ENCODE data around the gene CYP26A1. TPM values are rescaled to one million over a fixed set of nuclear protein-coding genes. Genes with fewer than 3 reads are reported as not detected.

Gene CYP26A1
- total RNA-seq, 2 experiments from 2014 or later = 0.31 TPM; not detected in 1

- Mint-ChIP-seq H3K4me1 (peaks cover 6% of the 10 kb centered on the region), H3K27ac (no peak overlapping the region), H3K36me3 (no peaks in the 10 kb centered on the region), H3K9me3 (no peaks in the 10 kb centered on the region), H3K27me3 (peaks cover 38% of the 10 kb centered on the region), H3K4me3 (peak overlapping the region; percentile 3)
- DNase-seq (peak; percentile 53), ATAC-seq (ENCODE audit: low read depth) (peak; percentile 47)
- POLR2A ChIA-PET = interaction anchor here (0.6 kb wide), 1 partner anchor 314 kb away, joined by 4 read pairs; no protein-coding TSS in a partner anchor
Measured at GRCh38 chr10:93080350-93081046, 6.8 kb downstream of the CYP26A1 start.

- no peaks in the 10 kb centered on the region for H3K9me3 Mint-ChIP-seq
- peaks cover 2% of the 10 kb centered on the region for H3K4me1 Mint-ChIP-seq
- no peaks in the 10 kb centered on the region for H3K36me3 Mint-ChIP-seq
- DNase-seq (no peak), ATAC-seq (ENCODE audit: low read depth) (no peak)
- POLR2A ChIA-PET = no interaction called here
- H3K4me3 Mint-ChIP-seq = no peak overlapping the region
- no peak overlapping the region for H3K27ac Mint-ChIP-seq
- peaks cover 31% of the 10 kb centered on the region for H3K27me3 Mint-ChIP-seq
Measured at GRCh38 chr10:93081318-93081717, 7.6 kb downstream of the CYP26A1 start.

- ATAC-seq (ENCODE audit: low read depth) (no peak), DNase-seq (no peak)
- Mint-ChIP-seq H3K36me3 (no peaks in the 10 kb centered on the region), H3K4me3 (no peak overlapping the region), H3K27ac (no peak overlapping the region), H3K27me3 (peaks cover 27% of the 10 kb centered on the region), H3K4me1 (peaks cover 2% of the 10 kb centered on the region), H3K9me3 (no peaks in the 10 kb centered on the region)
- POLR2A ChIA-PET = no interaction called here
Measured at GRCh38 chr10:93081834-93082233, 8.1 kb downstream of the CYP26A1 start.

GRCh38 chr10:93083743-93084539, 10.2 kb downstream of the CYP26A1 start:
- H3K4me3 Mint-ChIP-seq = no peak overlapping the region
- DNase-seq (no peak), ATAC-seq (ENCODE audit: low read depth) (no peak)
- H3K9me3 Mint-ChIP-seq = no peaks in the 10 kb centered on the region
- no peak overlapping the region for H3K27ac Mint-ChIP-seq
- H3K4me1 Mint-ChIP-seq = peaks cover 2% of the 10 kb centered on the region
- H3K36me3 Mint-ChIP-seq = no peaks in the 10 kb centered on the region
- POLR2A ChIA-PET = no interaction called here
- H3K27me3 Mint-ChIP-seq = peaks cover 19% of the 10 kb centered on the region

GRCh38 chr10:93085272-93085859, 11.7 kb downstream of the CYP26A1 start:
- no peak for ATAC-seq (ENCODE audit: low read depth)
- H3K27me3 Mint-ChIP-seq = peaks cover 11% of the 10 kb centered on the region
- H3K36me3 Mint-ChIP-seq = no peaks in the 10 kb centered on the region
- DNase-seq = no peak
- no peak overlapping the region for H3K27ac Mint-ChIP-seq
- H3K4me1 Mint-ChIP-seq = no peaks in the 10 kb centered on the region
- POLR2A ChIA-PET = no interaction called here
- H3K4me3 Mint-ChIP-seq = no peak overlapping the region
- no peaks in the 10 kb centered on the region for H3K9me3 Mint-ChIP-seq

GRCh38 chr10:93086289-93086688, 12.6 kb downstream of the CYP26A1 start:
- H3K27me3 Mint-ChIP-seq = peaks cover 10% of the 10 kb centered on the region
- ATAC-seq (ENCODE audit: low read depth) (no peak), DNase-seq (no peak)
- no peak overlapping the region for H3K4me3 Mint-ChIP-seq
- no peaks in the 10 kb centered on the region for H3K9me3 Mint-ChIP-seq
- H3K36me3 Mint-ChIP-seq = no peaks in the 10 kb centered on the region
- no peak overlapping the region for H3K27ac Mint-ChIP-seq
- POLR2A ChIA-PET = no interaction called here
- no peaks in the 10 kb centered on the region for H3K4me1 Mint-ChIP-seq

- Mint-ChIP-seq H3K27me3 (peaks cover 4% of the 10 kb centered on the region), H3K9me3 (no peaks in the 10 kb centered on the region), H3K36me3 (no peaks in the 10 kb centered on the region), H3K27ac (no peak overlapping the region), H3K4me3 (no peak overlapping the region), H3K4me1 (no peaks in the 10 kb centered on the region)
- ATAC-seq (ENCODE audit: low read depth) (no peak), DNase-seq (no peak)
- POLR2A ChIA-PET = no interaction called here
Measured at GRCh38 chr10:93087846-93088245, 14.2 kb downstream of the CYP26A1 start.

GRCh38 chr10:93088466-93088865, 14.8 kb downstream of the CYP26A1 start:
- peaks cover 4% of the 10 kb centered on the region for H3K27me3 Mint-ChIP-seq
- no peaks in the 10 kb centered on the region for H3K36me3 Mint-ChIP-seq
- DNase-seq (no peak), ATAC-seq (ENCODE audit: low read depth) (no peak)
- POLR2A ChIA-PET = interaction anchor here (0.7 kb wide), 1 partner anchor 12 kb away, joined by 5 read pairs; no protein-coding TSS in a partner anchor
- no peak overlapping the region for H3K4me3 Mint-ChIP-seq
- H3K4me1 Mint-ChIP-seq = no peaks in the 10 kb centered on the region
- H3K9me3 Mint-ChIP-seq = no peaks in the 10 kb centered on the region
- no peak overlapping the region for H3K27ac Mint-ChIP-seq

- H3K4me3 Mint-ChIP-seq = no peak overlapping the region
- no peaks in the 10 kb centered on the region for H3K4me1 Mint-ChIP-seq
- no peak for ATAC-seq (ENCODE audit: low read depth)
- no peaks in the 10 kb centered on the region for H3K36me3 Mint-ChIP-seq
- peaks cover 4% of the 10 kb centered on the region for H3K27me3 Mint-ChIP-seq
- DNase-seq = no peak
- POLR2A ChIA-PET = no interaction called here
- no peaks in the 10 kb centered on the region for H3K9me3 Mint-ChIP-seq
- no peak overlapping the region for H3K27ac Mint-ChIP-seq
Measured at GRCh38 chr10:93090619-93091018, 16.9 kb downstream of the CYP26A1 start.

- POLR2A ChIA-PET = no interaction called here
- Mint-ChIP-seq H3K36me3 (no peaks in the 10 kb centered on the region), H3K4me1 (no peaks in the 10 kb centered on the region), H3K4me3 (no peak overlapping the region), H3K27ac (no peak overlapping the region), H3K27me3 (peaks cover 2% of the 10 kb centered on the region), H3K9me3 (no peaks in the 10 kb centered on the region)
- DNase-seq (no peak), ATAC-seq (ENCODE audit: low read depth) (no peak)
Measured at GRCh38 chr10:93091960-93092359, 18.3 kb downstream of the CYP26A1 start.

- ATAC-seq (ENCODE audit: low read depth) (no peak), DNase-seq (no peak)
- POLR2A ChIA-PET = no interaction called here
- H3K4me1 Mint-ChIP-seq = no peaks in the 10 kb centered on the region
- no peaks in the 10 kb centered on the region for H3K27me3 Mint-ChIP-seq
- no peak overlapping the region for H3K27ac Mint-ChIP-seq
- H3K9me3 Mint-ChIP-seq = no peaks in the 10 kb centered on the region
- no peak overlapping the region for H3K4me3 Mint-ChIP-seq
- H3K36me3 Mint-ChIP-seq = no peaks in the 10 kb centered on the region
Measured at GRCh38 chr10:93095225-93095624, 21.5 kb downstream of the CYP26A1 start.

- no peak for DNase-seq
- ATAC-seq (ENCODE audit: low read depth) = no peak
- Mint-ChIP-seq H3K36me3 (no peaks in the 10 kb centered on the region), H3K27ac (no peak overlapping the region), H3K4me3 (no peak overlapping the region), H3K4me1 (no peaks in the 10 kb centered on the region), H3K9me3 (no peaks in the 10 kb centered on the region), H3K27me3 (no peaks in the 10 kb centered on the region)
- POLR2A ChIA-PET = no interaction called here
Measured at GRCh38 chr10:93096901-93097300, 23.2 kb downstream of the CYP26A1 start.

- POLR2A ChIA-PET = no interaction called here
- Mint-ChIP-seq H3K4me3 (no peak overlapping the region), H3K9me3 (no peaks in the 10 kb centered on the region), H3K4me1 (no peaks in the 10 kb centered on the region), H3K36me3 (no peaks in the 10 kb centered on the region), H3K27me3 (no peaks in the 10 kb centered on the region), H3K27ac (no peak overlapping the region)
- no peak for ATAC-seq (ENCODE audit: low read depth)
- no peak for DNase-seq
Measured at GRCh38 chr10:93097386-93097785, 23.7 kb downstream of the CYP26A1 start.

GRCh38 chr10:93098816-93099215, 25.1 kb downstream of the CYP26A1 start:
- POLR2A ChIA-PET = no interaction called here

More at GRCh38 chr10:93098816-93099215, 25.1 kb downstream of the CYP26A1 start:
- Mint-ChIP-seq H3K27ac (no peak overlapping the region), H3K9me3 (no peaks in the 10 kb centered on the region), H3K4me1 (no peaks in the 10 kb centered on the region), H3K36me3 (no peaks in the 10 kb centered on the region), H3K4me3 (no peak overlapping the region), H3K27me3 (no peaks in the 10 kb centered on the region)
- ATAC-seq (ENCODE audit: low read depth) = no peak
- DNase-seq = no peak
